ENCODE results near the gene ESYT3. TPM values are rescaled to one million over a fixed set of nuclear protein-coding genes. Genes with fewer than 3 reads are reported as not detected.

Gene ESYT3
- total RNA-seq, 1 experiment from 2014 or later: 0.15 TPM

GRCh38 chr3:138394686-138395085 is 39.7 kb upstream of the ESYT3 start:
- intact Hi-C loops (cut with micrococcal nuclease; ENCODE audit: unreplicated experiment): no loop called here
- ChIA-PET POLR2A (ENCODE audit: low non-redundant PET) (no interaction called here), CTCF (no interaction called here)
- TF ChIP-seq CTCF (conservative IDR thresholded peaks at IDR 0.05; ENCODE audit: low read depth, low read length): no peak
- TF ChIP-seq EZH2 (IDR thresholded peaks at IDR 0.05; ENCODE audit: borderline replicate concordance, low read depth, low read length, poor library complexity, severe bottlenecking): no peak
- Histone ChIP-seq H3K4me1 (ENCODE audit: insufficient read depth, low read length, poor library complexity, severe bottlenecking) (no peaks in the 10 kb centered on the region), H3K9me3 (ENCODE audit: low read depth, low read length, poor library complexity, severe bottlenecking) (no peaks in the 10 kb centered on the region), H3K27ac (ENCODE audit: low read depth, low read length, poor library complexity, severe bottlenecking) (no peak overlapping the region), H3K27me3 (replicated peaks; ENCODE audit: insufficient read depth, low read depth, low read length, poor library complexity) (no peaks in the 10 kb centered on the region), H3K4me3 (ENCODE audit: low read depth, low read length, poor library complexity, severe bottlenecking) (no peak overlapping the region), H3K36me3 (ENCODE audit: insufficient read depth, low read length, poor library complexity, severe bottlenecking) (no peaks in the 10 kb centered on the region)
- BruUV-seq (replicated peaks): no TSS peak
- no peak for DNase-seq (ENCODE audit: low spot score)

GRCh38 chr3:138395865-138396751 is 38.3 kb upstream of the ESYT3 start:
- Histone ChIP-seq H3K4me3 (ENCODE audit: low read depth, low read length, poor library complexity, severe bottlenecking) (no peak overlapping the region), H3K36me3 (ENCODE audit: insufficient read depth, low read length, poor library complexity, severe bottlenecking) (no peaks in the 10 kb centered on the region), H3K27ac (ENCODE audit: low read depth, low read length, poor library complexity, severe bottlenecking) (no peak overlapping the region), H3K27me3 (replicated peaks; ENCODE audit: insufficient read depth, low read depth, low read length, poor library complexity) (no peaks in the 10 kb centered on the region), H3K4me1 (ENCODE audit: insufficient read depth, low read length, poor library complexity, severe bottlenecking) (no peaks in the 10 kb centered on the region), H3K9me3 (ENCODE audit: low read depth, low read length, poor library complexity, severe bottlenecking) (no peaks in the 10 kb centered on the region)
- DNase-seq (ENCODE audit: low spot score): no peak
- TF ChIP-seq EZH2 (IDR thresholded peaks at IDR 0.05; ENCODE audit: borderline replicate concordance, low read depth, low read length, poor library complexity, severe bottlenecking): no peak
- no peak for TF ChIP-seq CTCF (conservative IDR thresholded peaks at IDR 0.05; ENCODE audit: low read depth, low read length)
- no TSS peak for BruUV-seq (replicated peaks)
- POLR2A ChIA-PET (ENCODE audit: low non-redundant PET): no interaction called here
- intact Hi-C loops (cut with micrococcal nuclease; ENCODE audit: unreplicated experiment): no loop called here
- CTCF ChIA-PET: no interaction called here

- Histone ChIP-seq H3K9me3 (ENCODE audit: low read depth, low read length, poor library complexity, severe bottlenecking) (no peaks in the 10 kb centered on the region), H3K27me3 (replicated peaks; ENCODE audit: insufficient read depth, low read depth, low read length, poor library complexity) (no peaks in the 10 kb centered on the region), H3K36me3 (ENCODE audit: insufficient read depth, low read length, poor library complexity, severe bottlenecking) (no peaks in the 10 kb centered on the region), H3K4me3 (ENCODE audit: low read depth, low read length, poor library complexity, severe bottlenecking) (no peak overlapping the region), H3K27ac (ENCODE audit: low read depth, low read length, poor library complexity, severe bottlenecking) (no peak overlapping the region), H3K4me1 (ENCODE audit: insufficient read depth, low read length, poor library complexity, severe bottlenecking) (no peaks in the 10 kb centered on the region)
- POLR2A ChIA-PET (ENCODE audit: low non-redundant PET): no interaction called here
- CTCF ChIA-PET: no interaction called here
- TF ChIP-seq EZH2 (IDR thresholded peaks at IDR 0.05; ENCODE audit: borderline replicate concordance, low read depth, low read length, poor library complexity, severe bottlenecking) (no peak), CTCF (conservative IDR thresholded peaks at IDR 0.05; ENCODE audit: low read depth, low read length) (no peak)
- no TSS peak for BruUV-seq (replicated peaks)
- intact Hi-C loops (cut with micrococcal nuclease; ENCODE audit: unreplicated experiment): no loop called here
- no peak for DNase-seq (ENCODE audit: low spot score)
These were observed 37.5 kb upstream of the ESYT3 start for GRCh38 chr3:138396752-138397410.

Data from A673 (cell line).